PFSK-1 (cell line): ENCODE measurements around the gene PSEN1.

Experiments
- FOXP2 ChIP-seq: optimal IDR thresholded peaks from 2 replicates; pipeline ENCODE3; 2011; ENCODE audit warnings: borderline replicate concordance, control low read depth, inconsistent platforms; ENCODE audit not compliant: insufficient read depth; ENCODE audit errors: extremely low read length, extremely low read depth
- POLR2AphosphoS5 ChIP-seq: IDR thresholded peaks from 2 replicates; pipeline ENCODE4 v1.6.1; 2012; ENCODE audit warnings: low read depth, mild to moderate bottlenecking, control low read depth, low read length, moderate library complexity
- REST ChIP-seq, 2 experiments: IDR thresholded peaks; 2 replicates each; pipeline versions ENCODE4 v1.6.1 to v1.8.0; 2011 to 2012; ENCODE audit warnings: low read depth in 2 of 2, low read length in 2 of 2, control low read depth in 1 of 2, inconsistent platforms in 1 of 2, mild to moderate bottlenecking in 1 of 2, moderate library complexity in 1 of 2; ENCODE audit not compliant: insufficient read depth in 1 of 2
- SIN3A ChIP-seq: IDR thresholded peaks from 2 replicates; pipeline ENCODE4 v1.6.1; 2012; ENCODE audit warnings: mild to moderate bottlenecking, low read length, moderate library complexity, borderline replicate concordance; ENCODE audit not compliant: insufficient read depth
- TAF1 ChIP-seq: IDR thresholded peaks from 2 replicates; pipeline ENCODE4 v1.6.1; 2012; ENCODE audit warnings: low read length, control low read depth, borderline replicate concordance; ENCODE audit not compliant: insufficient read depth

Gene PSEN1

GRCh38 chr14:73102806-73103497 is 33.4 kb upstream of the PSEN1 start:
- TF ChIP-seq REST (IDR thresholded peaks at IDR 0.05; ENCODE audit: insufficient read depth in 1 of 2, low read depth in 2 of 2, low read length in 2 of 2) (no peak), POLR2AphosphoS5 (no peak), FOXP2 (no peak), SIN3A (no peak), TAF1 (no peak)

GRCh38 chr14:73105050-73105449 is 31.3 kb upstream of the PSEN1 start:
- no peak for TF ChIP-seq TAF1
- TF ChIP-seq POLR2AphosphoS5: no peak
- TF ChIP-seq SIN3A: no peak
- no peak for TF ChIP-seq FOXP2
- TF ChIP-seq REST (IDR thresholded peaks at IDR 0.05; ENCODE audit: insufficient read depth in 1 of 2, low read depth in 2 of 2, low read length in 2 of 2): no peak

GRCh38 chr14:73105727-73106126 is 30.6 kb upstream of the PSEN1 start:
- TF ChIP-seq TAF1 (no peak), SIN3A (no peak), POLR2AphosphoS5 (no peak), REST (IDR thresholded peaks at IDR 0.05; ENCODE audit: insufficient read depth in 1 of 2, low read depth in 2 of 2, low read length in 2 of 2) (no peak), FOXP2 (no peak)

- no peak for TF ChIP-seq SIN3A
- no peak for TF ChIP-seq REST (IDR thresholded peaks at IDR 0.05; ENCODE audit: insufficient read depth in 1 of 2, low read depth in 2 of 2, low read length in 2 of 2)
- no peak for TF ChIP-seq TAF1
- TF ChIP-seq POLR2AphosphoS5: no peak
- no peak for TF ChIP-seq FOXP2
Measured at GRCh38 chr14:73116079-73116665, 20.1 kb upstream of the PSEN1 start.
